Measurements from ENCODE around the gene NFIC. TPM values are rescaled to one million over a fixed set of nuclear protein-coding genes. Genes with fewer than 3 reads are reported as not detected.

NFIC gene
- total and polyA plus RNA-seq, 4 donors, result 17.2 to 56.2 (median 40.4) TPM

DNA sequence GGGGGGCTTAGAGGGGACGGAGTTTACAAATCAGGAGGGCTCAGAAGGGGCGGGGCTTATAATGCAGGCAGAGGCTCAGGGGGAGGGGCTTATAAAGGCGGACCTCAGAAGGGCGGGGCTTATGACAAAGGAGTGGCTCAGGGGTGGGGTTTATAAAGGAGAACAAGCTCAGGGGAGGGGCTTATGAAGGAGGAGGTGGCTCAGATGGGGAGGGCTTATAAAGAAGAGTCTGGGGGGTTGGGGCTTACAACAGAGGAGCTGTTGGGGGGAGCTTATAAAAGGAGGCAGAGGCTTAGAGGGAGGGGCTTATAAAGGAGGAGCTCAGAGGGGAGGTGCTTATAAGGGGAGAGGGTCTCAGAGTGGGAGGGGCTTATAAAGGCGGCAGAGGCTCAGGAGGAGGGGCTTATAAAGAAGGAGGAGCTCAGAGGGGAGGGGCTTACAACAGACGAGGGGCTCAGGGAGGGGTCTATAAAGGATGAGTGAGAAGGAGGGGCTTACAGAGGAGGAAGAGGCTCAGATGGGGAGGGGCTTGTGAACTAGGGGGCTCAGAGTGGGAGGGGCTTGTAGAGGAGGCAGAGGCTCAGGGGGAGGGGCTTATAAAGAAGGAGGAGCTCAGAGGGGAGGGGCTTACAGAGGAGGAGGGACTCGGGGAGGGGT, 112.9 kb downstream of the NFIC start:
- H3K9me3 ChIP-seq (ENCODE audit: control insufficient read depth, insufficient read depth, low read length), result no peaks in the 10 kb centered on the region
- no peak for DNase-seq (ENCODE audit: low read depth in 4 of 6, low spot score in 6 of 6)
- H3K27me3 ChIP-seq (ENCODE audit: control insufficient read depth, insufficient read depth, low read length), result peaks cover 59% of the 10 kb centered on the region
- 36% methylated on average over 7 of the region's 7 CpGs for WGBS (ENCODE audit: insufficient coverage)
- H3K4me3 ChIP-seq (ENCODE audit: low read depth, low read length), result no peak overlapping the region
- H3K27ac ChIP-seq (ENCODE audit: low read depth, low read length), result no peak overlapping the region
- no peaks in the 10 kb centered on the region for H3K36me3 ChIP-seq (ENCODE audit: control insufficient read depth, insufficient read depth, low read length)
- peaks cover 5% of the 10 kb centered on the region for H3K4me1 ChIP-seq (ENCODE audit: control insufficient read depth, insufficient read depth, low read length)

- no peak overlapping the region for H3K27ac ChIP-seq (ENCODE audit: low read depth, low read length)
- H3K36me3 ChIP-seq (ENCODE audit: control insufficient read depth, insufficient read depth, low read length), result no peaks in the 10 kb centered on the region
- peaks cover 5% of the 10 kb centered on the region for H3K4me1 ChIP-seq (ENCODE audit: control insufficient read depth, insufficient read depth, low read length)
- H3K9me3 ChIP-seq (ENCODE audit: control insufficient read depth, insufficient read depth, low read length), result no peaks in the 10 kb centered on the region
- DNase-seq (ENCODE audit: low read depth in 4 of 6, low spot score in 6 of 6), result no peak
- no peak overlapping the region for H3K4me3 ChIP-seq (ENCODE audit: low read depth, low read length)
- H3K27me3 ChIP-seq (ENCODE audit: control insufficient read depth, insufficient read depth, low read length), result peaks cover 60% of the 10 kb centered on the region
- 39% methylated on average over 6 of the region's 9 CpGs for WGBS (ENCODE audit: insufficient coverage)
Observed at GRCh38 chr19:3479834-3480215, 113.4 kb downstream of the NFIC start.

- Histone ChIP-seq H3K4me1 (ENCODE audit: control insufficient read depth, insufficient read depth, low read length) (peaks cover 5% of the 10 kb centered on the region), H3K36me3 (ENCODE audit: control insufficient read depth, insufficient read depth, low read length) (no peaks in the 10 kb centered on the region), H3K27ac (ENCODE audit: low read depth, low read length) (no peak within 1 kb of the TSS), H3K27me3 (ENCODE audit: control insufficient read depth, insufficient read depth, low read length) (peaks cover 60% of the 10 kb centered on the region), H3K9me3 (ENCODE audit: control insufficient read depth, insufficient read depth, low read length) (no peaks in the 10 kb centered on the region), H3K4me3 (ENCODE audit: low read depth, low read length) (no peak within 1 kb of the TSS)
- DNase-seq (ENCODE audit: low read depth in 4 of 6, low spot score in 6 of 6), result no peak
- WGBS (ENCODE audit: insufficient coverage), result 39% methylated on average over 22 of the region's 27 CpGs
Observed at GRCh38 chr19:3480383-3481091, 114.2 kb downstream of the NFIC start, which contains the start of gene SMIM24. Gene SMIM24, minus strand, starts transcription at chr19:3480525. Its CDS starts 62 bp downstream, at chr19:3480463.

DNA sequence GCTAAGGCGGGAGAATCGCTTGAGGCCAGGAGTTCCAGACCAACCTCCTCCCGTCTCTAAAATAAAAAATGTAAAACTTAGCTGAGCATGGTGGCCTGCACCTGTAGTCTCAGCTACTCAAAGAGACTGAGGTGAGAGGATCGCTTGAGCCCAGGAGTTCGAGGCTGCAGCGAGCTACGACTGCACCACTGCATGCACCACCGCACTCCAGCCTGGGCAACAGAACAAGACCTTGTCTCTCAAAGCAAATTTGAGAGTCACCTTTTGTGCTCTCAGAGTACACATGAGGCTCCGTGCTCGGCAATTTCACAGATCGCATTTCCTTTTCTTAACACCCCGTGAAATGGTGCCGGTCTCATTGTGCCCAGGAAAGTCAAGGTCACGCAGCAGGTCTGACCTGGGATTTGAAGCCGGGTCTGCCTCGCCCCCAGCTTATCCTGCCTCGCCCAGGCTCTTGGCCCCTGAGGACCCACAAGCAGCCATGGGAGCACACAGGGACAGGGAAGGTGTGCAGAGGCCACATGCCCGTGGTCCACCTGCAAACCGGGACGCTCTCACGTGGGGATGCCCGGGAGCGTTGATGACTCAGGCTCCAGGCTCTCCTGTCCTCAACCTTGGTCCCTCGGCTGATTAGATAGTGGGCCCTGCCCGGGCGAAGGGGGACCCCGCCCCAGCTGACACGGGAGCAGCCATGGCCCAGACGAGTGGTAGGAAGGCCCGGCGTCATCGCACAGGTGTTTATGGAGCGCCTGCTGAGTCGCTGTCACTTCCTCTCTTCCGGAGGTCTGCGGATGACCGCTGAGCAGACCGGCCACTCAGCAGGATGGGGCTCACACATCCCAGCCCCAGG, 115.1 kb downstream of the NFIC start:
- no peak for DNase-seq (ENCODE audit: low read depth in 4 of 6, low spot score in 6 of 6)
- H3K27me3 ChIP-seq (ENCODE audit: control insufficient read depth, insufficient read depth, low read length), result peaks cover 59% of the 10 kb centered on the region
- H3K27ac ChIP-seq (ENCODE audit: low read depth, low read length), result no peak overlapping the region
- no peaks in the 10 kb centered on the region for H3K9me3 ChIP-seq (ENCODE audit: control insufficient read depth, insufficient read depth, low read length)
- no peaks in the 10 kb centered on the region for H3K36me3 ChIP-seq (ENCODE audit: control insufficient read depth, insufficient read depth, low read length)
- 44% methylated on average over 35 of the region's 38 CpGs for WGBS (ENCODE audit: insufficient coverage)
- H3K4me1 ChIP-seq (ENCODE audit: control insufficient read depth, insufficient read depth, low read length), result peaks cover 5% of the 10 kb centered on the region
- no peak overlapping the region for H3K4me3 ChIP-seq (ENCODE audit: low read depth, low read length)

DNA sequence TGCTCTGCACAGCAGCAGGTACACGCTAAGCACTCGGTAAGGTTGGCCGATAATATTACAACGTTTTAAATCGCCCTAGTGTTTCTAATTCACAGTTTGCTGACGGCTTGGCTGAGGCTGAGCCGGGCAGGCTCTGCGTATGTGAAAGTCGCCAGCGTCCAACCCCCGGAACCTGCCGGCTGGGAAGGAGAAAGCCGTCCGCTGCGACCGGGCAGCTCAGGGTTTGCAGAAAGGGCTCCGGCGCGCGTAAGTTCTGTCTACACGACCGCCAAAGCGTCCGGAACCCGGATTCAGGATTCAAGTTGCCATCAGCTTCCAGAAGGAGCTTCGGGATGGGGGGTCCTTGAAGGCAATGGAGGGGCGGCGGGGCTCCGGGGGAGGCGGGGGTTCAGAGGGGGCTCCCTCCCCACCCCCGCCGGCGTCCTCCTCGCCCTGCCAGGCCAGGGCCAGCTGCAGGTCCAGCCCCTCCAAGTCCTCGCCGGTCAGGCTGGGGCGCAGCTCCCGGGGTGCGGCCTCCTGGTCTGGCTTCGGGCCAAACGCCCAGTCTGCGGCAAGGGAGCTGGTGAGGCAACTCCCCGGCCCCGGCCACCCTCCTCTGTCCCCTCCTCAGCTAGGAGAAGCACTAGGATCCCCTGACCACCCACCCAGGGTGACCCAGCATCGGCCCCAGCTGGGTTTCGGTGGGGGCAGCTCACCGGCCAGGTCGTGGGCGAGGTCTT, 116.3 kb downstream of the NFIC start:
- peaks cover 5% of the 10 kb centered on the region for H3K4me1 ChIP-seq (ENCODE audit: control insufficient read depth, insufficient read depth, low read length)
- peaks cover 5% of the 10 kb centered on the region for H3K36me3 ChIP-seq (ENCODE audit: control insufficient read depth, insufficient read depth, low read length)
- peaks cover 55% of the 10 kb centered on the region for H3K27me3 ChIP-seq (ENCODE audit: control insufficient read depth, insufficient read depth, low read length)
- 76% methylated on average over 43 of the region's 49 CpGs for WGBS (ENCODE audit: insufficient coverage)
- no peaks in the 10 kb centered on the region for H3K9me3 ChIP-seq (ENCODE audit: control insufficient read depth, insufficient read depth, low read length)
- no peak overlapping the region for H3K27ac ChIP-seq (ENCODE audit: low read depth, low read length)
- no peak overlapping the region for H3K4me3 ChIP-seq (ENCODE audit: low read depth, low read length)
- no peak for DNase-seq (ENCODE audit: low read depth in 4 of 6, low spot score in 6 of 6)

DNA sequence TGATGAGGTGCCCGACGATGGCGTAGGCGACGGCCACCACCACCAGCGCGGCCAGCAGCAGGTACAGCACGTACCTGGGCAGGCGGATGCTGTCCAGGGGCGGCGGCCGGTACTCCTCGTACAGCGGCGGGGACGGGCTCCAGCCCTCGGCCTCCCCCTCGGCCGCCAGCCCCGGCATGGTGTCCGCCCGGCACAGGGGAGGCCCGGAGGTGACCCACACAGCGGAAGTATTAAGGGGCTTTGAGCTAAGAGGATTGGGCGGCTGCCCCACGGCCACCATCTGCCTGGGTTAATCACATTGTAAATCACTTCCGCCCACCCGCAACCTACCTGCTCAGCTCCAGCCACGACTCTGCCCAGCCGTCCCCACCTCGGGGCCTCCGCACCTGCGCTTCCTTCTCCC, 116.8 kb downstream of the NFIC start, which contains the start of gene SMIM44:
Gene SMIM44, minus strand, starts transcription at position 216 of the 403 bp plus-strand sequence. Its CDS starts 38 bp downstream, at position 178.
- no peak within 1 kb of the TSS for H3K27ac ChIP-seq (ENCODE audit: low read depth, low read length)
- no peak within 1 kb of the TSS for H3K4me3 ChIP-seq (ENCODE audit: low read depth, low read length)
- H3K36me3 ChIP-seq (ENCODE audit: control insufficient read depth, insufficient read depth, low read length), result peaks cover 8% of the 10 kb centered on the region
- 83% methylated on average over 21 of the region's 33 CpGs for WGBS (ENCODE audit: insufficient coverage)
- peaks cover 54% of the 10 kb centered on the region for H3K27me3 ChIP-seq (ENCODE audit: control insufficient read depth, insufficient read depth, low read length)
- H3K4me1 ChIP-seq (ENCODE audit: control insufficient read depth, insufficient read depth, low read length), result peaks cover 5% of the 10 kb centered on the region
- H3K9me3 ChIP-seq (ENCODE audit: control insufficient read depth, insufficient read depth, low read length), result no peaks in the 10 kb centered on the region
- no peak for DNase-seq (ENCODE audit: low read depth in 4 of 6, low spot score in 6 of 6)

- no peaks in the 10 kb centered on the region for H3K4me1 ChIP-seq (ENCODE audit: control insufficient read depth, insufficient read depth, low read length)
- H3K36me3 ChIP-seq (ENCODE audit: control insufficient read depth, insufficient read depth, low read length), result peaks cover 82% of the 10 kb centered on the region
- no peak overlapping the region for H3K27ac ChIP-seq (ENCODE audit: low read depth, low read length)
- no peaks in the 10 kb centered on the region for H3K9me3 ChIP-seq (ENCODE audit: control insufficient read depth, insufficient read depth, low read length)
- DNase-seq (ENCODE audit: low read depth in 4 of 6, low spot score in 6 of 6), result no peak
- 96% methylated on average over 52 of the region's 55 CpGs for WGBS (ENCODE audit: insufficient coverage)
- no peak overlapping the region for H3K4me3 ChIP-seq (ENCODE audit: low read depth, low read length)
- H3K27me3 ChIP-seq (ENCODE audit: control insufficient read depth, insufficient read depth, low read length), result no peaks in the 10 kb centered on the region
Observed at GRCh38 chr19:3491396-3492119, 125.2 kb downstream of the NFIC start.

- Histone ChIP-seq H3K27ac (ENCODE audit: low read depth, low read length) (no peak overlapping the region), H3K9me3 (ENCODE audit: control insufficient read depth, insufficient read depth, low read length) (no peaks in the 10 kb centered on the region), H3K27me3 (ENCODE audit: control insufficient read depth, insufficient read depth, low read length) (no peaks in the 10 kb centered on the region), H3K36me3 (ENCODE audit: control insufficient read depth, insufficient read depth, low read length) (peaks cover 84% of the 10 kb centered on the region), H3K4me3 (ENCODE audit: low read depth, low read length) (no peak overlapping the region), H3K4me1 (ENCODE audit: control insufficient read depth, insufficient read depth, low read length) (no peaks in the 10 kb centered on the region)
- no peak for DNase-seq (ENCODE audit: low read depth in 4 of 6, low spot score in 6 of 6)
- WGBS (ENCODE audit: insufficient coverage), result 96% methylated on average over 44 of the region's 45 CpGs
Observed at GRCh38 chr19:3492131-3492839, 125.9 kb downstream of the NFIC start.

Data from spinal cord (tissue), 10 donors.